H9 (cell line): ENCODE measurements around the gene KRTAP6-3. TPM values are rescaled to one million over a fixed set of nuclear protein-coding genes. Genes with fewer than 3 reads are reported as not detected.

Source experiments
- DNase-seq: peaks from one replicate; pipeline ENCODE4 v3.0.0-alpha.2; 2017
- H2AFZ ChIP-seq: one replicate; pipeline ENCODE4 v1.6.1; 2013; ENCODE audit warnings: mild to moderate bottlenecking, low read length, control low read depth, moderate library complexity
- H2AK5ac ChIP-seq: 2 replicates; pipeline ENCODE4 v1.6.1; 2013; ENCODE audit warnings: low read length, control low read depth, mixed read lengths; ENCODE audit not compliant: insufficient read length
- H2BK120ac ChIP-seq: one replicate; pipeline ENCODE4 v1.6.1; 2013; ENCODE audit warnings: low read depth, mild to moderate bottlenecking, low read length, control low read depth, inconsistent platforms; ENCODE audit not compliant: poor library complexity, severe bottlenecking
- H2BK12ac ChIP-seq: 2 replicates; pipeline ENCODE4 v1.6.1; 2013; ENCODE audit warnings: low read length, control low read depth, mixed read lengths, low read depth; ENCODE audit not compliant: insufficient read length
- H2BK15ac ChIP-seq: 2 replicates; pipeline ENCODE4 v1.6.1; 2013; ENCODE audit warnings: low read depth, low read length, control low read depth
- H2BK20ac ChIP-seq: one replicate; pipeline ENCODE4 v1.6.1; 2013; ENCODE audit warnings: low read depth, mild to moderate bottlenecking, low read length, control low read depth, inconsistent platforms; ENCODE audit not compliant: poor library complexity, severe bottlenecking
- H2BK5ac ChIP-seq: 2 replicates; pipeline ENCODE4 v1.6.1; 2013; ENCODE audit warnings: low read length, control low read depth, mixed read lengths; ENCODE audit not compliant: insufficient read length
- H3K14ac ChIP-seq: 2 replicates; pipeline ENCODE4 v1.6.1; 2013; ENCODE audit warnings: low read length, control low read depth; ENCODE audit not compliant: insufficient read depth
- H3K18ac ChIP-seq: 2 replicates; pipeline ENCODE4 v1.6.1; 2013; ENCODE audit warnings: low read depth, mild to moderate bottlenecking, mixed read lengths, low read length, control low read depth; ENCODE audit not compliant: insufficient read length
- H3K23ac ChIP-seq: 2 replicates; pipeline ENCODE4 v1.6.1; 2013; ENCODE audit warnings: low read length, control low read depth, mixed read lengths, low read depth; ENCODE audit not compliant: insufficient read length
- H3K23me2 ChIP-seq: 2 replicates; pipeline ENCODE4 v1.6.1; 2013; ENCODE audit warnings: low read depth, mild to moderate bottlenecking, mixed read lengths, low read length, control low read depth; ENCODE audit not compliant: insufficient read length, poor library complexity, severe bottlenecking
- H3K27ac ChIP-seq: 2 replicates; pipeline ENCODE4 v1.5.1; 2013; ENCODE audit warnings: low read length, control low read depth, mixed read lengths, low read depth; ENCODE audit not compliant: insufficient read length
- H3K27me3 ChIP-seq: 2 replicates; pipeline ENCODE4 v1.6.1; 2013; ENCODE audit warnings: low read length, control low read depth, inconsistent platforms; ENCODE audit not compliant: insufficient read depth
- H3K4ac ChIP-seq: 2 replicates; pipeline ENCODE4 v1.6.1; 2013; ENCODE audit warnings: low read depth, mild to moderate bottlenecking, control low read depth, inconsistent platforms, low read length, moderate library complexity
- H3K4me1 ChIP-seq: 2 replicates; pipeline ENCODE4 v1.6.1; 2013; ENCODE audit warnings: low read length, control low read depth, inconsistent platforms; ENCODE audit not compliant: insufficient read depth
- H3K4me2 ChIP-seq: 2 replicates; pipeline ENCODE4 v1.6.1; 2013; ENCODE audit warnings: low read length, control low read depth, mixed read lengths; ENCODE audit not compliant: insufficient read length, insufficient read depth
- H3K56ac ChIP-seq: 2 replicates; pipeline ENCODE4 v1.6.1; 2013; ENCODE audit warnings: low read depth, mild to moderate bottlenecking, mixed read lengths, low read length, control low read depth; ENCODE audit not compliant: insufficient read length
- H3K79me1 ChIP-seq: 2 replicates; pipeline ENCODE4 v1.6.1; 2013; ENCODE audit warnings: low read depth, mild to moderate bottlenecking, moderate library complexity, low read length, control low read depth, inconsistent platforms; ENCODE audit not compliant: insufficient read depth, poor library complexity, severe bottlenecking
- H3K79me2 ChIP-seq: 2 replicates; pipeline ENCODE4 v1.6.1; 2013; ENCODE audit warnings: low read length, control low read depth, inconsistent platforms; ENCODE audit not compliant: insufficient read depth
- H3K9ac ChIP-seq: 2 replicates; pipeline ENCODE4 v1.6.1; 2013; ENCODE audit warnings: low read length, control low read depth, mixed read lengths; ENCODE audit not compliant: insufficient read length; ENCODE audit errors: extremely low read depth
- H3K9me3 ChIP-seq: one replicate; pipeline ENCODE4 v1.6.1; 2013; ENCODE audit warnings: low read depth, low read length, inconsistent platforms; ENCODE audit not compliant: control insufficient read depth
- H3T11ph ChIP-seq: one replicate; pipeline ENCODE4 v1.6.1; 2013; ENCODE audit warnings: mild to moderate bottlenecking, low read length, control low read depth, inconsistent platforms
- H4K20me1 ChIP-seq: one replicate; pipeline ENCODE4 v1.6.1; 2013; ENCODE audit not compliant: control insufficient read depth, insufficient read length, insufficient read depth
- H4K5ac ChIP-seq: 2 replicates; pipeline ENCODE4 v1.6.1; 2013; ENCODE audit warnings: low read depth, mild to moderate bottlenecking, mixed read lengths, low read length, control low read depth; ENCODE audit not compliant: insufficient read length
- H4K8ac ChIP-seq: replicated peaks from 2 replicates; pipeline ENCODE4 v1.6.1; 2013; ENCODE audit warnings: low read length, control low read depth, mixed read lengths, low read depth; ENCODE audit not compliant: insufficient read length
- H4K91ac ChIP-seq: 2 replicates; pipeline ENCODE4 v1.6.1; 2013; ENCODE audit warnings: low read depth, mild to moderate bottlenecking, moderate library complexity, mixed read lengths, low read length, control low read depth; ENCODE audit not compliant: insufficient read length
- H3K27ac Mint-ChIP-seq, 3 experiments: 2 replicates in 2 of 3; 3 replicates in 1 of 3; pipeline ENCODE4 v1.8.0; 2020 to 2021; ENCODE audit warnings: mixed read lengths in 3 of 3, mild to moderate bottlenecking in 1 of 3, moderate library complexity in 1 of 3
- H3K27me3 Mint-ChIP-seq: 2 replicates; pipeline ENCODE4 v1.8.0; 2021; ENCODE audit warnings: low read depth, mild to moderate bottlenecking, moderate library complexity, mixed read lengths
- H3K36me3 Mint-ChIP-seq, 3 experiments: 2 replicates in 2 of 3; 3 replicates in 1 of 3; pipeline ENCODE4 v1.8.0; 2020 to 2021; ENCODE audit warnings: low read depth in 3 of 3, mixed read lengths in 3 of 3; ENCODE audit not compliant: insufficient read depth in 1 of 3
- H3K4me1 Mint-ChIP-seq, 2 experiments: 2 replicates each; pipeline ENCODE4 v1.8.0; 2020; ENCODE audit warnings: mixed read lengths in 2 of 2
- H3K4me3 Mint-ChIP-seq, 2 experiments: 2 replicates in 1 of 2; 3 replicates in 1 of 2; pipeline ENCODE4 v1.8.0; 2020 to 2021; ENCODE audit warnings: mild to moderate bottlenecking in 2 of 2, mixed read lengths in 2 of 2, moderate library complexity in 1 of 2
- H3K9me3 Mint-ChIP-seq, 2 experiments: 2 replicates in 1 of 2; 3 replicates in 1 of 2; pipeline ENCODE4 v1.8.0; 2020; ENCODE audit warnings: mild to moderate bottlenecking in 2 of 2, mixed read lengths in 2 of 2, moderate library complexity in 1 of 2
- CTCF ChIP-seq: fragments of 200-600 bp; sonication (generic); conservative IDR thresholded peaks from 3 replicates; pipeline ENCODE4 v1.8.0; 2021; ENCODE audit warnings: antibody characterized with exemption, mild to moderate bottlenecking
- WGBS: extraction: QIAGEN DNeasy Blood & Tissue Kit; methylation state at CpG from one replicate; pipeline ENCODE4 v1.1.7; 2013; ENCODE audit warnings: missing lambda C conversion rate, low lambda C conversion rate, mixed read lengths; ENCODE audit not compliant: insufficient read length; ENCODE audit errors: extremely low coverage; 5-methylcytosine and 5-hydroxymethylcytosine counted together
- total RNA-seq: library from RNA; stranded (reverse); gene quantifications from 2 replicates; pipeline ENCODE4 v1.2.1, GENCODE V29; 2021

The KRTAP6-3 gene
- total RNA-seq, 1 experiment from 2014 or later: not detected

GRCh38 chr21:30612132-30612531 is 19.9 kb downstream of the KRTAP6-3 start:
- Mint-ChIP-seq H3K27me3 (peaks cover 3% of the 10 kb centered on the region; the same call in 1 of the 2 replicates), H3K27ac (no peak overlapping the region), H3K9me3 (peaks cover 3 to 43% of the 10 kb centered on the region in 2 experiments; a peak in 4 of 5 replicates), H3K36me3 (peaks cover 0 to 24% (median 5%) of the 10 kb centered on the region in 3 experiments; a peak in 5 of 7 replicates), H3K4me3 (no peak overlapping the region), H3K4me1 (no peaks in the 10 kb centered on the region)
- Histone ChIP-seq H3K23ac (no peak overlapping the region), H3K4me2 (no peak overlapping the region), H3K4me1 (no peaks in the 10 kb centered on the region), H4K91ac (no peak overlapping the region), H2BK12ac (no peak overlapping the region), H2BK5ac (no peak overlapping the region), H4K8ac (no peak overlapping the region), H2AFZ (no peak overlapping the region), H3K14ac (no peak overlapping the region), H3K79me2 (no peaks in the 10 kb centered on the region), H2BK15ac (no peak overlapping the region), H4K20me1 (no peaks in the 10 kb centered on the region), H2AK5ac (no peak overlapping the region), H3K23me2 (no peaks in the 10 kb centered on the region), H3T11ph (no peak overlapping the region), H3K9me3 (no peaks in the 10 kb centered on the region), H3K27me3 (no peaks in the 10 kb centered on the region), H3K56ac (no peak overlapping the region), H4K5ac (no peak overlapping the region), H3K18ac (no peak overlapping the region), H3K4ac (no peak overlapping the region), H3K27ac (no peak overlapping the region), H2BK20ac (no peak overlapping the region), H3K9ac (no peak overlapping the region), H2BK120ac (no peak overlapping the region), H3K79me1 (no peaks in the 10 kb centered on the region)
- no CpG with 5 or more reads among the region's 2 CpGs for WGBS
- TF ChIP-seq CTCF: no peak
- no peak for DNase-seq
